ENCODE results near the gene NADK.
"Not testable (repeated sequence)": the region's sequence is repeated elsewhere in the genome, so short reads cannot be mapped to it uniquely, and the experiment has no call there.

The NADK gene

DNA sequence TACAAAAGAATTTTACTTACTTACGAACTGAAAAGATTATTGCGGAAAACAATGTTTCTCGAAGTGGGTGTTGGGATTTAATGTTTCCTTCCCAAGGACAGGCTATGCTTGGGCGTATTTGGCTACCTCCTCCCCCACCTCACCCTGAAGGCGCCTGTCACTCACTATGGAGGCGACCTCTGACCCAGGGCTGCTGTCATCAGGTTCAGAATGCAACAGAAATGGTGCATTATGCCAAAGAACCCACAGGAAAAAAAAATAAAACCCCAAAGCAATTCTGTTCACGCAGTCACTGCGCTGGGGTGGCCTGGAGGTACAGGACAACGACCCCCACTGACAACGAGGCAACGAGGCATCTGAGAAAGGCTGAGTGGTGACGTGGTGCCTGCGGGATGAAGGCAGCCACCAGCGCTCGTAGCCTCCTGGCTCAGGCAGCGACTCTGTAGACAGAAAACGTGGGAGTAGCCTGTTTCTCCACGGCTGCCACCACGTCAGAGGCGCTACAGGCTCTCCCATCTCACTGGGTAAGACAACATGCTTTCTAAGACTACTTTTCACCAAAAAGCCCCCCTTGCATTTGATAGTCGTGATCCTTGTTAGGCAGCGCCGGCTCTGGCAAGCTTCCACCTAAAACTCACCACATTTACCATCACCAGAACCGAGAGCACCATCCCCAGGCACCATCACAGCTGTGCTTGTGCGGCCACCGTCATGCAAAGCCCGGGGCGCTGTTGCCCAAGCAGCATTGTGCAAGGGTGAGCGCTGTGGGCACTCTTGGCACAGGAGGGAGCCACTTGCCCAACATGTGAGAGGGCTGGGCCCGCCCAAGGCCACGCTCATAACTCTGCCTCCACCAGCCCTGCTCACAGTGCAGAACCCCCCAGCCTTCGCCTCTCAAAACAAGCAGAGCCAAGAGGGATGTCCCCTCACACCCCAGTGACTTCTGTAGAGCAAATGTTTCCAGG, 14.3 kb downstream of the NADK start:
- DNase-seq, result peak; percentile 24 to 70

DNA sequence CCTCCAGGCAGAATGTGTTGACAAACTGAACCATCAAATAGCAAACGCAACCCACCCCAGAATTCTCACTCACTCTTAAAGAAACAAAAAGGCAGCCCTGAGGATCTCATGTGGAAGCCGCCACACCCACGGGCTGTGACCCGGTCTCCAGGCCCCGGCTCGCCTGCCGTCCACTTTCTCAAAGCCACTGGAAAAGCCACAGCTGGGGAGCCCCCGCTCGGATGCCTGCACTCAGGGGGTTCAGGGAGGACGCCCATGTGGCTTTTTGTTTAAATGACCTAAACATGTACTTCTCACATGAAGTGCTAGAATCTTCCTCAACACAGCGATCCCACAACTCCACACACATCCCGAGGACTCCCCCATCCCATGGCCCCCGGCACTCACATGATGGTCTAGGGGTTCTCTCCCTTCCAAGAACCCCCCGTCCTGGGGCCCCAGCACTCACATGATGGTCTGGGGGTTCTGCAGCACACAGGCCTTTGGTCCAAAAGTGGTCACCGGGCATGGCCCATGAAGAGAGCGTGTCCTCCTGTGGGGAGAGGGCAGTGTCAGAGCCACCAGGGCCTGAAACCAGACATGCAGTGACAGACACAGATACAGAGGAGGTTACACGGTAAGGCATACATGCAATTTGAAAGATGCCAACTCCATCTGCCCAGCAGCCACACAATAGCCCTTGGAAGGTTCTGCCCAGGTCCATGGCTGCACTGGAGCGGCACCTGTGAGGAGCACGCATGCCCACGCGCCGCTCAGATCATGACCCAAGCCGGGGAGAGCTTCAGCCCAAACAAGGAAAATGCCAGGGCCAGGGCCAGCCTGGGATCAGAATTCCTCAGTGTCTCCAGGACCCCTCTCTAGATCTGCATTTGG, 16.5 kb downstream of the NADK start:
- DNase-seq, result no peak

- no peak for DNase-seq
Measured at GRCh38 chr1:1760715-1761114, 17.6 kb downstream of the NADK start.

DNA sequence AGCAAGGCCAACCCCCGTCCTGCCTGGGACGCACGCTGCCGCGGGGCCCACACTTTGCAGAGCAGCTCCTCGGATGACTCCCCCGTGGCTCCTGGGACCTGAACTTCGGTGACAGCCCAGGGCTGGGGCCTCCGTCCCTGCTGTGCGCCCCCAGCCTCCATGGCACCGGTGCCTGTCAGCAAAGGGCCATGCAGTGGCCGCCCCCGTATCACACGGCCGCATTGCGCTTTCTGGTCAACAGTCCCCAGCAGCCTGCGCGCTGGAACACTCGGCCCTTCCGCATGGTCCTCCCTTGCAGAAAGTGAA, 18.0 kb downstream of the NADK start:
- DNase-seq, result no peak

- DNase-seq, result no peak
Measured at GRCh38 chr1:1759456-1760344, 18.6 kb downstream of the NADK start.

DNA sequence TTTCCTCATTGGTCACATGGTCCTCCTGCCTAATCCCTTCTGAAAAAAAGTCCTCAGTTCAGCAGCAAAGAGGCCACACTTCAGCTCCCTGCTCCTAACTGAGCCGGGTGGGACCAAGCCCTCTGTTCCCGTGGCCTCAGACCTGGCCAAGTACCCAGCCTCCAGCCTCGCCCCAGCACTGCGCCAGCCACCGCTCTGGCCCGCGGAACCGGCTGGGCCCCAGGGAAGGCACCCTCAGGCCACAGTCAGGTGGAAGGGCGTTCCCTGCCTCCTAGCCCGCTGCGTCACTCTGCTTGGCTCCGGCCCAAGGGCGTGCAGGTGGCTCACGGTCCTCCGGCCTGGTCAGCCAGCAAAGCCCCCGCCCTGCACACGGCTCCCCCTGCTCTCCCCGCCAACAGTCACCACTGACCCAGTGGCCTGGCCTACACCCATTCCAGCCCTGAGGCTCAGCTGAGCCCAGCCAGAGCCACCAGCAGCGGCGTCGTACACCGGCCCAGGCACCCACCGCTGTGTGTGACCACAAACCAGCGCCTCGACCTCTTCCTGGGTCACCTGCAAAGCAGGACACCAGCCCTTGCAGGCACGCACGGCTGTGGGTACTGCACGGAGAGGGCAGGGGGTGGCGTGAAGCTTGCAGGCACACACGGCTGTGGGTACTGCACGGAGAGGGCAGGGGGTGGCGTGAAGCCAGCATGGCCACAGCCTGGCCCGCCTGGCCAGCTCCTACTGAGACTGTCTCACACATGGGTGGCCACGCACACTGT, 19.4 kb downstream of the NADK start:
- no peak for DNase-seq

DNA sequence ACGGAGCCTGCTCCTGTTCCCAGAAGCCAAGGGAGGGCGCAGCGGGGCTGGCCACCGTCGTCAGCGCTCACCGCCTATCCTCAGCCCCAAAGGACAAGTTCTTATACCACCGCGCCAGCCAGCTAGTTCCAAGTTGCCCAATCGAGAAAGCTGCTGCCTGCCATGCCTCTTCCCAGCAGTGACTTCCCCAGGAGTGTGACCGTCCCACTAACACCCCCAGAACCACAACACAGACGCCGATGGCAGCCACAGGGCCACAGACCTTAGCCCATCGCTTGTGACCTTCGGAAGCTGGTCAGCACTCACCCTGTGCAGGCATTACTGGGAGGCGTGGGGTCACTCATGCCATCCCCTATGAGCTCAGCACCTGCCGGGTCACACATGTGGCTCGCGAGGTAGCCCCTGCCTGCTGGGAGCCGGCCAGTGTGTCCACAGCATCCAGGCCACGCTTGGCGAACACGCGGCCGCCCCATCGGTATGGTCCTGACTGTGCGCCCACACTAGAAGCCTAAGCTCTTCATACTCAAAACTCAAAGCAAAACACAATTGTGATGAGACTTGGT, 20.1 kb downstream of the NADK start:
- DNase-seq, result no peak

GRCh38 chr1:1757422-1758058, 20.7 kb downstream of the NADK start:
- DNase-seq, result no peak

GRCh38 chr1:1756661-1757421, 21.4 kb downstream of the NADK start:
- no peak for DNase-seq

DNA sequence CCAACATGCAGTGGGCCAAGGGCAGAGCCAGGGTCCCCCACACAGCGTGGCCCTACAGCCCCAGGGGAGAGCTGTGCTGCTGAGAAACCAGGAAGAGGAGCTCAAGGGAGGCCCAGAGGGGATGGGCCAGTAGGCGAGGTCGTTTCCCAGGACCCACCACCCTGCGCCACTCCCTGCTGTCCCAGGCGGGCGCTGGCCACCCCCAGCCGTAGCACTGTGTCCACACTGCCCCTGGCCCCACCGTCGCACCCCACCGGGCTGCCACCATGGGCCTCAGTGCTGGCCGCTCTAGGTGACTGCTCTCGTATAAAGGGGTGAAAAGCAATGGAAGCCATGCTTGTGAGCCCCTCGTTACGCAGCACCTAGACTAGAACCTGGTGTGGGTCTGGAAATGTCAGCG, 22.4 kb downstream of the NADK start:
- DNase-seq, result no peak

GRCh38 chr1:1755426-1755825, 22.8 kb downstream of the NADK start:
- no peak for DNase-seq

DNA sequence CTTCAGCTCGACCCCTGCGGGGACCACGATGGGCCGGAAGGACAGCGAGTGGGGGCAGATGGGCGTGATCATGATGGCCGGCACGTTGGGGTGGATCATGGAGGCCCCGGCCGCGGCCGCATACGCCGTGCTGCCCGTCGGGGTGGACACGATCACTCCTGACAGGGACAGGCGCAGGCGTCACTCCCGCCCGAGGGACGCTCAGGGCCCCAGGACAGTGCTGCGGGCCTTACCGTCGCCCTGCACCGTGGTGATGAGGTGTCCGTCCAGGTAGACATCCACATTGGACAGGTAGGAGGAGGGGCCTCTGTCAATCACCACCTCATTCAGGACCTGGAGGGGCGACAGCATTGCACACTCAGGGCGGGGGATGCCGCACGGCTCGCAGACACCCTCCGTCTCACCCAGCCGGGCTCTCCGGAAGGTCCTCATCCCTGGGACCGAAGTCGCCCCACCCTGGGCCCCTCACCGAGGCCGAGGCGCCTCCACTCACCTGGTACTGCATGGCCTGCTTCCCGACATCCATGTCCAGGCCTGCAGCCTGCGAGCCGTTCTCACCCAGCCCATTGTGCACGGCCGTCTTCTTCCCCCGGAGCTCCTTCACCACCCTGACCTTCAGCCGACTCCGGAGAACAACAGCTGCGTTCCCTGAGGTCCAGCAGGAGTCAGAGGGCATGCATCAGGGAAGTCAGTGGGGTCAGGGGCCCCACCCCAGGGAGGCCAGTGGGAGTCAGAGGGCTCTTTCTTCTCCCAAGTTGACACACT, 24.0 kb downstream of the NADK start:
- DNase-seq, result no peak

DNA sequence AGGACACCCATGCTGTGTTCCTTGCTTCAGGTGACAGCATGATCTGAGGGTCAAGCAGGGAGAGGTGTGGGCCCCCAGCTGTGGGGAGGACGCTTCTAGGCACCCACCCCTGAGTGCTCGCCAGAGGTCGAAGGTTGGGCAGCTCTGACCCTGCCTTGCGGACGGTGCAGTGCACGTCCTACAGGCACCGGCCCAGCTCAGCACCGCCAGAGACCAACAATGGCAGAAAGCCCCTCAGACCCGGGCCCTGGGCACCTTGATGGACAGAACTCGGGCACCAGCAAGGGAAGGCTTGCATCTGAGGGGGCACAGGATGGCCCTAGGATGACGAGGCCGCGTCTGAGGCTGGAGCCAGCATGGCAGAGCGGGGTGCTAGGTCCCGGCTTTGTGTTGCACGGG, 24.7 kb downstream of the NADK start:
- no peak for DNase-seq

- no peak for DNase-seq
Measured at GRCh38 chr1:1752636-1753606, 25.3 kb downstream of the NADK start.

DNA sequence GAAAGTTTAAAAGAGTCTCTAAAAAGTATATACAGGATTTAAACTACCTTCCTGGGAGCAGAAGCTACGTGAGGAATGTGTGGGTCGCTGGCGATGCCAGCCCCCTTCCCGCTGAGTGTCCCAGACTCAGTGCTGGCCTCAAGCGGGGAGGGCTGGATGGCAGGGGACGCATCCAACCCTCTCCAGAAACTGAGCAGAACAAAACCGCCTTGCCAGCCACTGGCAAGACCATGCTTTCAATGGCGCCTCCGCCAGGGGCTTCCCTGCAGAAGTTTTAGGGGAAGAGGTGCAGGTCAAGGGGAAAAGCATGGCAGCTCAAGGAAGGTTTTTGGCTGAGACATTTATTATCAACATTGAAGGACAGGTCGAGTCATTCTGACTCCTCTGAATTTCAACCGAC, 26.1 kb downstream of the NADK start:
- no peak for DNase-seq

DNA sequence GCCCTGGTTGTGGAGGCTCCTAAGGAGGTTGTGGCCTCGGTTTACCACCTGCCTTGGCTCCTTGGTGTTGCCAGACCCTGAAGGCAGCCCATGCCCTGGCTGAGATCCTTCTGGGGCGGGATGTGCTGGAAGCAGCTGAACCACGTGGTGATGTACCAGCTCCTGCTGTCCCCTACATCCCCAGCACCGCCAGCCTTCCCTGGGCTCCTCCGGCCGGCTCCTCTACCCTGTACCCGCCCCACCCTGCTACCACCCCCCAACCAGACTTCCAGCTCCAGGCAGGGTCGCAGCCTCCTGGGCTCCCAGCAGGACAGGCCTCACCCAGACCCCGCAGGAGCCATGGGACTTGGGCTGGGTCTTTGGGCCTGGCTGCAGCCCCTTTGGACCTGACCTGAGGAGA, 28.3 kb downstream of the NADK start:
- DNase-seq, result not testable (repeated sequence)

DNA sequence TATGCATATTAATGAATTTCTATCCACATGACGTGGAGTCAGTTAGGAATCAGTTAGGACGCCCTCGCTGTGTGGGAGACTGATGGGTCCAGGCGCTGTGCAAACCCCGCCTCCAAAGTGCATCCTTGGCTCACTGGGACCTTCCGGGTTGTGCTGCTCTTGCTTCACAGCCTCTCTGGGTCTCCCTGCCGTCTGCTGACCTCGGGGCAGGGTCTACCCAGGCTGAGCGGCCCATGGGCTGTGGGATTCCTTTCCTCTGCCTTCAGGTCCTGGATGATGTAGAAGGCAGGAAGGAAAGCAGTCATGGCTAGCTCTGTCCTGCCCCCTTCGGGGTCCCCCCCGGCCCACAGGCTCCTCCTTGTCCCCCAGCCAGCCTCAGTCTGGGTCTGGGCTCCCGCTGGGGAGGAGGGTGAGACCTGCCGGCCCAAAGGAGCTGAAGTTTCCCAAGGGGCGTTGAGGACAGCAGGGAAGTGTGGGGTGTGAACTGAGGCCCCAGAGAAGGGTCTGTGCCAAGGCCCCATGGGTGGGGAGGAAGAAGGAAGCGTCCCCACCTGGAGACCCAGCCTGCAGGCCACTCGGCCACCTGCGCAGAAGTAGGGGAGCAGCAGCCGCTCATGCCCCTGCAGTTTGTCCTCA, 29.5 kb downstream of the NADK start:
- DNase-seq, result no peak

- DNase-seq, result not testable (repeated sequence)
Measured at GRCh38 chr1:1746566-1746909, 31.7 kb downstream of the NADK start.

Measured in CD4-positive, alpha-beta T cell treated with Interleukin-4 for 1 hour (primary cell).